Activated CD4-positive, CD25-positive, alpha-beta regulatory T cell treated with anti-CD3 and anti-CD28 coated beads, Interleukin-2, amount 50 U/mL, for 72 hours (primary cell): Measurements from ENCODE around the gene NDFIP2.
"Not testable (repeated sequence)": the region's sequence is repeated elsewhere in the genome, so short reads cannot be mapped to it uniquely, and the experiment has no call there.

Experiments used
- DNase-seq: peaks from one replicate; pipeline ENCODE4 v3.0.0; 2021

NDFIP2 gene

DNA sequence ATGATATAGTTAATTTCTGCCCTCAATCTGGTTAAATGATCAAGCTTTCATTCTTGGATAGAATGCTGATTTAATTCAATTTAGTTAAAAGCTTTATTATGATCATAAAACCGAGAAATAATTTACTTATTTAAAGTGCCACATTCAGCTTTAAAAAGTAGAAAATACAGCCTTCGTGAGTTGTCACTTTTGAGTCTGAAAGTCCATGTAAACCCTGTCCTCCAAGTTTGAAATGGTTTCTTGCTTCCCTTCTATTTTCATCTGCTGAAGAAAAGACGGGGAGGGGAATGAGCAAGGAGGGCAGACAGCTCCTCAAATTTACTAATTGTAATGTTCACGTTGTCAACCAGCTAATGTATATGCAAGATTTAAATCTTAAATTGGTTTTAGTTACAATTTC is 59.5 kb downstream of the NDFIP2 start:
- DNase-seq: no peak

GRCh38 chr13:79541426-79542049 is 60.6 kb downstream of the NDFIP2 start:
- DNase-seq: no peak

GRCh38 chr13:79543883-79544282 is 62.9 kb downstream of the NDFIP2 start:
- DNase-seq: no peak

DNA sequence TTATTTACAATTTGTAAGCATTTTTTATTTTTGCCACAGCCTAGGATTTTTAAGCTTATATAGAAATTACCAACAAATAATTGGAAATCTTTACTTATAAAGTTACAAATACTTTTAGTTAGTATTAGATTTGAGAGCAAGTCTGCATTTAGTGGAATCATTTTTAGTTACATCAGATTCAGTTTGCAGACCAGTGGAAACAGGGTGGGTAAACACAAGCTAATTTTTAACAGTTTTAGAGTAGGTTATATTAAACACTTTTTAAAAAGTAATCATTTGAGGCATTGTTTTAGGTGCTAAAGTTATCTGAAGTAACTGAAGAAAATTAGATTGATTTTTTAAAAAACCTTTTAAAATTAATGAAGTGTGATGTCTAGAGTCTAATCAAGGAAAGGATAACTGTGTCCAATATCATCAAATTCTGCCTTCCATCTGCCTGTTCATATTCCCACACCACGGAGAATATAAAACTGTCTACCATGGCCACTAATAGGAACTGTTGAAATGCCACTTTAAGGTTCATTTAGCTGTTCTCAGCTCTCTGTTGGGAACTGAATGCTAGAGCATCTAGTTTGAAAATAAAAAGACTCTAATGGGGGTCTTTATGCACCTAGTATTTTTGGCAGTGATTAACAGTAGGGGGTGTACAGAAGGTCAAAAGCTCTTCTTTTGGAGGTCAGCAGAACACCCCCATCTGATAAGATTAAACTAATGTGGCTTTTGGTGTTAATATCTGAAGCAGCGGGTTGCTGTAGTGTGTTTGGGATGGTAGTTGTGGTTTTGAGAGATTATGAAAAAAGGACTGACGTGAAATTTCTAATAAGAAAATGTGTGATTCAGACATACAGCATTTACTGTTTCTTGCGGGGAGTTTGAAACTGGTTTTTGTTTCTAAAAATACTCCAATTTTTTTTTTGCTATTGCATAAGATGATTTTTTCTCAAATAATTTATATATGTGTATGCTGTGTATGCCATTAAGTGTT is 66.5 kb downstream of the NDFIP2 start:
- no peak for DNase-seq

DNA sequence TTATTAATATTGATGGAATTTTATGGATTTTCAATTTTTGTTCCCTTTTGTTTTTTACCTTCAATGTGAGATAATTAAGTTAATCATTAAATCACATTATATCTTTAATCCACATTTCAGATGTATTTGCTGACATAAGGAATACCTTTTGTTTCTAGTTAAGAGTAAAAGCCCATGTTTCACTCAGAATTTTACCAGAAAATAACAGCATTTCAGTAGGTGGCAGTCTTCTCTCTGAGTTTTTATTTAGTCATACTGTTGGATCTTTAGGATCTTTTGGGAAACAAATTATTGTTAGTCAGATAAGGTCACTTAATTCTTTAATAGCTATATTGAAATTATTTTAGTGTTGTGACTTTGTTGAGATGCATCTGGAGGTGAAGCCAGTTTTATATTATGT is 67.9 kb downstream of the NDFIP2 start:
- no peak for DNase-seq

DNA sequence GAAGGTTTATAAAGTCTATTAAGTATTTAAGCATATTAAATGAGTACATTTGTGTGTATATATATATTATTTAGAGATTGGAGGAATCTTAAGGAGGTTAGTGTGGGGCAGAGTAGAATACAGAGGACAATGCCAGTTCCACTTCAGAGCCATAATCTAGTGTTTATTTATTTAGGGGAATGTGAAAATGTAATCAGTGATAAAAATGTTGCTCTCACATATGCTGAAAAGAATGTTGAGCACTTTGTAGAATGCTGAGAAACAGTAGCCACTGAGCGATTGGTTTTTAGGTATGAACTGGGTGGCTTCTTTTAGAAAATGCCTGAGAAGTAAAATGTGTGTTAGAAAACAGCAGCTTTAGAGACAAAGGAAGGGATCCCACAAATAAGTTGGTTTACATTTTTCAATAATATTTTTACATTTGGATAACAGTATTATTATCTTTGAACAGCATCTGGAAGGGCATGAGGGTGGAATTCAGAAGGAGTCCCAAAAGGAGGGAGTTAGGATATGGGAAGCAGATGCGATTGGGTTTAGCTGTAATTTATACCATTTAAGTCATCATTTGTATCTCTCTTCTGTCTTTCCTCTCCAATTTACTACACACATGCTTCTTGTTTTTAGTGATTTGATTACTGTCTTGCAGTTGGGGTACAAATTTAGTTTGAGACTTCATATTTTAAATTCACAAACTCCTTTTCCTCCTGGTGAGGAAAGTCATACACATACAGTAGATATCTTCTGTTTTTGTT is 68.6 kb downstream of the NDFIP2 start:
- DNase-seq: no peak

GRCh38 chr13:79557666-79558065 is 76.7 kb downstream of the NDFIP2 start:
- no peak for DNase-seq

- no peak for DNase-seq
These were observed 80.0 kb downstream of the NDFIP2 start for GRCh38 chr13:79560954-79561353.

DNA sequence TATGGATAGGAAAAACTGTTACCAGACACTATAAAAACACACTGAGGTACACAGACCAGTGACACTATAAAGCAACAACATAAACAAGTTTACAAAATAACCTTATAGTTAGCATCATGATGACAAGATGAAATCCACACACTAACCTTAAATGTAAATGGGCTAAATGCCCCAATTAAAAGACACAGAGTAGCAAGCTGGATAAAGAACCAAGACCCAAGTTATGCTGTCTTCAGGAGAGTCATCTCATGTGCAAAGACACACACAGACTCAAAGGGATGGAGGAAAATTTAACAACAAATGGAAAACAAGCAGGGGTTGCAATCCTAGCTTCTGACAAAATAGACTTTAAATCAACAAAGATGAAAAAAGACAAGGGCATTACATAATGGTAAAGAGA is 81.6 kb downstream of the NDFIP2 start:
- no peak for DNase-seq

- no peak for DNase-seq
These were observed 85.2 kb downstream of the NDFIP2 start for GRCh38 chr13:79566118-79566517.

DNA sequence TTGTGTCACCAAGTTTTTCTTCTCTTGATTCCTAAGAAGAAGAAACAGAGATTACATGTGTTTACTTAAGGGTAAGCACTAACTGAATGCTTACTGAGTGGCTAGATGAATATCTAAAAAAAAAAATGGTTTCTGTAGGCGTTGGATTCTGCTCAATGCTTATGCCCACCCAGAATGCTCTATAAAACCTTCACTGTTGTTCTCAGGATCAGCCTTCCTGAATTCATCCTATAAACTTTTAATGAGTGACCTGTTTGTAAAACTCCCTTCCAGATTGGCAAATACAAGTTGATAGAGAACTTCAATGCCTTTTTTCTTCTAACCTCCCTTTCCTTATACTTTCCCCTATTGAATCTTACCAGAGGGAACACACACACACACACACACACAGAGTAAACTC is 90.2 kb downstream of the NDFIP2 start:
- DNase-seq: no peak

GRCh38 chr13:79573892-79574291 is 92.9 kb downstream of the NDFIP2 start:
- DNase-seq: not testable (repeated sequence)

DNA sequence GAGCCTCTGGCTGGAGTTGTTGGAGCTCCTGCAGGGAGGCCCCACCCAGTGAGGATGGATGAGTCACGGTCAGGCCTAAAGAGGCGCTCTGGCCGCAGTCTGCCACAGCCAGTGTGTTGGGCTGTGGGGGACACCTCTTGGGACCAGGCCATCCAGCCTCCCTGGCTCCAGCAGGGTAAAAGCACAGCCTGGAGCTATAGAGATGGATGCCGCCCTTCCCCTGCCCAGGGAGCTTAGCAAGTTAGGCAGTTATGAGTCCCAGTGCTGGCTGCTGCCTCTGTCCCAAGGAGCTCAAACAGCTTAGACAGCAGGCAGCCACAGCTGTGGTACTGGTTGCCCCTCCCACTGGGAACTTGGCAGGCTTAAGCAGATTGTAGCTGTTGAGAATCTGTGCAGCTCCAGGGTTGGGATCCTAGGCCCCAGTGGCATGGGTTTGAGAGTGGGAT is 100.9 kb downstream of the NDFIP2 start:
- no peak for DNase-seq

DNA sequence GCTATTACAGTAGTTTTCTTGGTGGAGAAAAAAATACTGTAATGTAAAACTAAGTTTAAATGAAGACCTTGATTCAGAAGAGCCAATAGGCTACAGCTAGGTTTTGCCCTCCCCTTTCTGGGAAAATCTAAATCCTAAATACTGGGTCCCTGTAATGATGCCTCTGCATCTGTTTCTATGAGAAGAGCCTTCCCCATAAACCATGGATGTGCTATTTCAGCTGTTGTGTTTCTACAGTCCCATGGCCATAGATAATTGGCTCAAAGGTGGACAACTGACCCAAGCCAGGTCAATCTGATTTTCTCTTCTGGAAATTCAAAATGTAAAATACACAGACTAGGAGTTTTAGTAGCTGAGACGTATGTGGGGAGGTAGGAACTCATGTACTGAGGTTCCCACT is 101.9 kb downstream of the NDFIP2 start:
- DNase-seq: no peak

GRCh38 chr13:79585033-79585432 is 104.1 kb downstream of the NDFIP2 start:
- DNase-seq: no peak

DNA sequence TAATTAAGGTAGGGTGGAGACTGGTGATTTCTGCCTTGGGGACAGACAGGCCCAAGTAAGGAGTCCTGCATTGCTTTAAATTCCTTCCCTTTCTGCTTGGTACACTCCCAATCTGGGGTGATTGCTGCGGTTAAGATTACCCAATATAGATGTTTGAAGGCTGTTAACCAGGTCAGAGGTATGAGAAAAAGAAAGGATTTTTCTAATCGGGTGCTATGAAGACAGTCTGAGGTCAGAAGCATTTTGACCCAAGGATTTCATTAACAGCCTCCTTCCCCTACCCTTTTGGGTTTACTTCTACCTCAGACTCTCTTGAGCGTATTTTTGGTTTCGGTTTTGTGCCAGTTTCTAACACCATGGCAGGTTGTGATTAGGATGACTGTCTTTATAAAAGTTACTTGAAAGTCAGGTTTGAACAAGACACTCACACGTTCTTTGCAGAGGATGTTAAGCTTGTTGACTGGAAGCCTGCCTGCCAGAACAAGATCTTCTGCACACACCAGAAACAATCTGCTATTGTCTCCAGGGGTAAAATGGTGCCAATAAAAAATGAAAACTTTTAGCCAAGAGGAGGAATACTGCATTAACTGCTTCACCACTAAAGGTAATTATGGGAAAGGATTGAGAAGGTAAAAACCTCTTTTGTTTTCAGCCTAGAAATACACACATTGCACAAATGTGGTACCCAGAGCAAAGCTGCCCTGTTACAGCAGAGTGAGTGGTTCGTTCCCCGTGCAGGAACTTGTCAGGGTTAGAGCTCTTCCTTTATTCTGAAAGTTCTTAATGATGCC is 108.8 kb downstream of the NDFIP2 start:
- no peak for DNase-seq

DNA sequence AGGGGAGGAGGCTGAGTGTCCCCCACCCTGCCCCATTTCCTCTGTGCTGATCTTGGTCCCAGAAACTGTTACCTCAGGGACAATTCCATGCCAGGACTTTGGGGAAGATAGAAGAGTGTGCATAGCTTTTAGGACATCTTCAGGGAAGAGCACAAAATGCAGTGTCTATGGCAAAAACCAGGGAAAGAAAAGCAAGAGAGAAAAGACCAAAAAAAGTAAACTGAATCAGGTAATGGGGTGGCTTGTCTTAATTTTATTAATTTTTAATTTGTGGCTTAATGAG is 109.4 kb downstream of the NDFIP2 start:
- no peak for DNase-seq

- no peak for DNase-seq
These were observed 110.5 kb downstream of the NDFIP2 start for GRCh38 chr13:79591493-79591892.

DNA sequence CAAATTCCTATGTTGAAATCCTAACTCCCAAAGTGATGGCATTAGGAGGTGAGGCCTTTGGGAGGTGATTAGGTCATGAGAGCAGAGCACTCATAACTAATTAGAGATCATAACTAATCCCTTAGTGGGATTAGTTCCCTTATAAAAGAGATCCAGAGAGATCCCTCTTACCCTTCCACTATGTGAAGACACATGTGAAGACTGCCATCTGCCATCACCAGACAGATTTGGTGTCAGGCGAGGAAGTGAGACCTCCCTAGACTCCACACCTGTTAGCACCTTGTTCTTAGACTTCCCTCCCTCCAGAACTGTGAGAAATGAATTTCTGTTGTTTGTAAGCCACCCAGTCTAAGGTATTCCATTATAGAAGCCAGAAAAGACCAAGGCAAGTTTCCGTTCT is 112.2 kb downstream of the NDFIP2 start:
- DNase-seq: no peak

- no peak for DNase-seq
These were observed 112.8 kb downstream of the NDFIP2 start for GRCh38 chr13:79593641-79594275.

DNA sequence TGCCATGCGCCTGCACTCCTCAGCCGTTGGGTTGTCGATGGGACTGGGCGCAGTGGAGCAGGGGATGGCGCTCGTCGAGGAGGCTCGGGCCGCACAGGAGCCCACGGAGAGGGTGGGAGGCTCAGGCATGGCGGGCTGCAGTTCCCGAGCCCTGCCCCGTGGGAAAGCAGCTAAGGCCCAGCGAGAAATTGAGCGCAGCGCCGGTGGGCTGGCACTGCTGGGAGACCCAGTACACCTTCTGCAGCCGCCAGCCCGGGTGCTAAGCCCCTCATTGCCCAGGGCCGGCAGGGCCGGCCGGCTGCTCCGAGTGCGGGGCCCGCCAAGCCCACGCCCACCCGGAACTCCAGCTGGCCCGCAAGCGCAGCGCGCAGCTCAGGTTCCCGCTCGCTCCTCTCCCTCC is 119.2 kb downstream of the NDFIP2 start:
- not testable (repeated sequence) for DNase-seq

GRCh38 chr13:79602936-79603335 is 122.0 kb downstream of the NDFIP2 start:
- DNase-seq: no peak
